Measurements from ENCODE around the gene BDH1. TPM values are rescaled to one million over a fixed set of nuclear protein-coding genes. Genes with fewer than 3 reads are reported as not detected.

Gene BDH1
- total and polyA plus RNA-seq, 5 experiments from 2014 or later, result 19.1 to 79.0 (median 30.9) TPM

- Mint-ChIP-seq H3K9me3 (peaks cover 0 to 14% (median 0%) of the 10 kb centered on the region in 9 donors), H3K27me3 (peaks cover 0 to 11% (median 0%) of the 10 kb centered on the region in 5 donors), H3K4me1 (peaks cover 6 to 20% (median 20%) of the 10 kb centered on the region in 4 donors), H3K27ac (no peak overlapping the region), H3K36me3 (no peaks in the 10 kb centered on the region), H3K4me3 (no peak overlapping the region)
- DNase-seq (no peak), ATAC-seq (no peak)
- POLR2A ChIA-PET, result no interaction called here
Measured at GRCh38 chr3:197460639-197461038, 95.1 kb downstream of the BDH1 start.

DNA sequence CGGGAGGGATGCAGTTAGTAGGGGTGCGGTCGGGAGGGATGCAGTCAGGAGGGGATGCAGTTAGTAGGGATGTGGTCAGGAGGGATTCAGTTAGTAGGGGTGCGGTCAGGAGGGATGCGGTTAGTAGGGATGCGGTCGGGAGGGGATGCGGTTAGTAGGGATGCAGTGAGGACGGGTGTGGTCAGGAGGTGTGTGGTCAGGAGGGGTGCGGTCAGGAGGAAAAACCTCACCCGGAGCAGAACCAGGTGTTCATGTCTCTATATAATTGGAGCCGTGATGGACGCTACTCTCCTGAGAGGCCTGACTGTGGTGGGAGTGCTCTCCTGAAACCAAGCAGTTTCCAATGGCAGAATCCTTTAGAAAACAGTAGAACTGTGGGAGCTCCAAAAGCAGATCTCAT lies 95.8 kb downstream of the BDH1 start:
- peaks cover 0 to 6% (median 0%) of the 10 kb centered on the region in 5 donors for H3K27me3 Mint-ChIP-seq
- DNase-seq (no peak), ATAC-seq (no peak)
- no peak overlapping the region for H3K4me3 Mint-ChIP-seq
- POLR2A ChIA-PET, result no interaction called here
- peaks cover 9 to 25% (median 23%) of the 10 kb centered on the region in 4 donors for H3K4me1 Mint-ChIP-seq
- no peaks in the 10 kb centered on the region for H3K36me3 Mint-ChIP-seq
- peak overlapping the region in 2 of 10 donors; percentile 29 to 44 for H3K27ac Mint-ChIP-seq
- peaks cover 0 to 14% (median 0%) of the 10 kb centered on the region in 9 donors for H3K9me3 Mint-ChIP-seq

Other genes with a start within 250 kb of the BDH1 start
- 10 to 100 TPM; 63.8 to 70.3 TPM for gene RUBCN, start 180.9 kb upstream of the BDH1 start, total RNA-seq
- gene RUBCN, start 180.9 kb upstream of the BDH1 start, polyA plus RNA-seq, result 10 to 100 TPM; 20.3 to 23.6 (median 21.7) TPM
- gene FYTTD1, start 193.9 kb upstream of the BDH1 start, total RNA-seq, result 10 to 100 TPM; 66.4 to 70.2 TPM
- 100 to 1,000 TPM in 1 of 3 donors, 10 to 100 TPM in 2; 93.5 to 123 (median 93.7) TPM for gene FYTTD1, start 193.9 kb upstream of the BDH1 start, polyA plus RNA-seq
- 10 to 100 TPM; 70.2 to 81.8 TPM for gene LRCH3, start 235.3 kb upstream of the BDH1 start, total RNA-seq
- gene LRCH3, start 235.3 kb upstream of the BDH1 start, polyA plus RNA-seq, result 10 to 100 TPM; 11.7 to 20.4 (median 16.6) TPM